ENCODE measurements around the gene PRKCE.
"Not testable (repeated sequence)": the region's sequence is repeated elsewhere in the genome, so short reads cannot be mapped to it uniquely, and the experiment has no call there.

The PRKCE gene

GRCh38 chr2:45841752-45842407, 190.4 kb downstream of the PRKCE start:
- DNase-seq (ENCODE audit: low read depth), result no peak
- H3K4me3 ChIP-seq (ENCODE audit: low read depth, low read length), result no peak overlapping the region

GRCh38 chr2:45843136-45843535, 191.7 kb downstream of the PRKCE start:
- no peak overlapping the region for H3K4me3 ChIP-seq (ENCODE audit: low read depth, low read length)
- DNase-seq (ENCODE audit: low read depth), result no peak

- no peak for DNase-seq (ENCODE audit: low read depth)
- no peak overlapping the region for H3K4me3 ChIP-seq (ENCODE audit: low read depth, low read length)
These were observed 193.5 kb downstream of the PRKCE start for GRCh38 chr2:45844796-45845457.

- no peak for DNase-seq (ENCODE audit: low read depth)
- H3K4me3 ChIP-seq (ENCODE audit: low read depth, low read length), result no peak overlapping the region
These were observed 194.1 kb downstream of the PRKCE start for GRCh38 chr2:45845566-45845965.

GRCh38 chr2:45849491-45850283, 198.2 kb downstream of the PRKCE start:
- DNase-seq (ENCODE audit: low read depth), result no peak
- no peak overlapping the region for H3K4me3 ChIP-seq (ENCODE audit: low read depth, low read length)

GRCh38 chr2:45850558-45850957, 199.1 kb downstream of the PRKCE start:
- DNase-seq (ENCODE audit: low read depth), result no peak
- H3K4me3 ChIP-seq (ENCODE audit: low read depth, low read length), result no peak overlapping the region

- no peak overlapping the region for H3K4me3 ChIP-seq (ENCODE audit: low read depth, low read length)
- no peak for DNase-seq (ENCODE audit: low read depth)
These were observed 199.6 kb downstream of the PRKCE start for GRCh38 chr2:45851111-45851510.

- no peak overlapping the region for H3K4me3 ChIP-seq (ENCODE audit: low read depth, low read length)
- DNase-seq (ENCODE audit: low read depth), result no peak
These were observed 200.3 kb downstream of the PRKCE start for GRCh38 chr2:45851576-45852304.

GRCh38 chr2:45852450-45853150, 201.1 kb downstream of the PRKCE start:
- DNase-seq (ENCODE audit: low read depth), result no peak

GRCh38 chr2:45855374-45855773, 203.9 kb downstream of the PRKCE start:
- no peak overlapping the region for H3K4me3 ChIP-seq (ENCODE audit: low read depth, low read length)
- DNase-seq (ENCODE audit: low read depth), result no peak

More at GRCh38 chr2:45852450-45853150, 201.1 kb downstream of the PRKCE start:
- H3K4me3 ChIP-seq (ENCODE audit: low read depth, low read length), result no peak overlapping the region

- H3K4me3 ChIP-seq (ENCODE audit: low read depth, low read length), result no peak overlapping the region
- DNase-seq (ENCODE audit: low read depth), result no peak
These were observed 205.2 kb downstream of the PRKCE start for GRCh38 chr2:45856391-45857274.

GRCh38 chr2:45857275-45857609, 205.8 kb downstream of the PRKCE start:
- no peak for DNase-seq (ENCODE audit: low read depth)
- no peak overlapping the region for H3K4me3 ChIP-seq (ENCODE audit: low read depth, low read length)

- no peak for DNase-seq (ENCODE audit: low read depth)
- H3K4me3 ChIP-seq (ENCODE audit: low read depth, low read length), result no peak overlapping the region
These were observed 206.5 kb downstream of the PRKCE start for GRCh38 chr2:45857867-45858520.

- DNase-seq (ENCODE audit: low read depth); H3K4me3 ChIP-seq (ENCODE audit: low read depth, low read length): not testable (repeated sequence)
These were observed 207.4 kb downstream of the PRKCE start for GRCh38 chr2:45858872-45859271.

- DNase-seq (ENCODE audit: low read depth), result no peak
- no peak overlapping the region for H3K4me3 ChIP-seq (ENCODE audit: low read depth, low read length)
These were observed 208.2 kb downstream of the PRKCE start for GRCh38 chr2:45859682-45860081.

GRCh38 chr2:45860136-45861121, 209.0 kb downstream of the PRKCE start:
- H3K4me3 ChIP-seq (ENCODE audit: low read depth, low read length), result peak overlapping the region; percentile 28
- no peak for DNase-seq (ENCODE audit: low read depth)

- H3K4me3 ChIP-seq (ENCODE audit: low read depth, low read length), result no peak overlapping the region
- DNase-seq (ENCODE audit: low read depth), result no peak
These were observed 211.4 kb downstream of the PRKCE start for GRCh38 chr2:45862843-45863242.
